Ishikawa (cell line): ENCODE data around the gene AIP.

Experiments
- EGR1 ChIP-seq: IDR thresholded peaks from 2 replicates; pipeline ENCODE4 v1.6.1; 2012
- EP300 ChIP-seq: IDR thresholded peaks from 2 replicates; pipeline ENCODE4 v1.6.1; 2012; ENCODE audit warnings: borderline replicate concordance
- RAD21 ChIP-seq: IDR thresholded peaks from 2 replicates; pipeline ENCODE4 v1.6.1; 2012; ENCODE audit warnings: low read depth
- TF ChIP-seq, protein P1 (sequence below): IDR thresholded peaks from 2 replicates; pipeline ENCODE4 v1.6.1; 2012; ENCODE audit warnings: low read depth, mild to moderate bottlenecking

DNA sequence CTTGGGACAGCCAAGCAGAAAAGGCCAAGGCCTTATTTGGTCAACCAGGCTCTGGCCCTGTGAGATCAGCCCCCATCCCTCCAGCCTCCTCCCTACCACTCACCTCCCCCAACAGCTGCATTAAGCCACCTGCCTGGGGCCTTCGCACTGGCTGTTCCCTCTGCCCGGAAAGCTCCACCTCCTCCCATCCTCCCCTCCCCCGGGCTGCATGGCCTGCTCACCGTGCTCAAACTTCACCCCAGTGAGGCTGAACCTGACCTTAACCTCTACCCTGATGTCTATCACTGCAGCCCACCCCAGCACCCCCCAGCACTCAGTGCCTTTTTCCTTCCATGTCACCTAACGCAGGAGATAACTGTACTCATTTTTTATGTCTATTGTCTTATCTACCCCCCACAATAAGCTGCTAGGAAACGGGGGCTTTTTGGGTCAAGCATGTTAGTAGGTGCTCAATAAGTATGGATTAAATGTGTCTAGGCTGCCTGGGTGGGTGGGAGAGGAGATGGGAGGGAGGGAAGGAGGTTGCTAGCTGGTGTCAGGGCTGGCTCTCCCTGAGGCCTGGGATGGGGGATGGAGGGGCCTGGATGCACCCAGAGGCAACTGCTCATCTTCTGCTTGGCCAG, 46.3 kb upstream of the AIP start:
- TF ChIP-seq RAD21 (no peak), EP300 (no peak), EGR1 (no peak)
- TF ChIP-seq, protein P1, sequence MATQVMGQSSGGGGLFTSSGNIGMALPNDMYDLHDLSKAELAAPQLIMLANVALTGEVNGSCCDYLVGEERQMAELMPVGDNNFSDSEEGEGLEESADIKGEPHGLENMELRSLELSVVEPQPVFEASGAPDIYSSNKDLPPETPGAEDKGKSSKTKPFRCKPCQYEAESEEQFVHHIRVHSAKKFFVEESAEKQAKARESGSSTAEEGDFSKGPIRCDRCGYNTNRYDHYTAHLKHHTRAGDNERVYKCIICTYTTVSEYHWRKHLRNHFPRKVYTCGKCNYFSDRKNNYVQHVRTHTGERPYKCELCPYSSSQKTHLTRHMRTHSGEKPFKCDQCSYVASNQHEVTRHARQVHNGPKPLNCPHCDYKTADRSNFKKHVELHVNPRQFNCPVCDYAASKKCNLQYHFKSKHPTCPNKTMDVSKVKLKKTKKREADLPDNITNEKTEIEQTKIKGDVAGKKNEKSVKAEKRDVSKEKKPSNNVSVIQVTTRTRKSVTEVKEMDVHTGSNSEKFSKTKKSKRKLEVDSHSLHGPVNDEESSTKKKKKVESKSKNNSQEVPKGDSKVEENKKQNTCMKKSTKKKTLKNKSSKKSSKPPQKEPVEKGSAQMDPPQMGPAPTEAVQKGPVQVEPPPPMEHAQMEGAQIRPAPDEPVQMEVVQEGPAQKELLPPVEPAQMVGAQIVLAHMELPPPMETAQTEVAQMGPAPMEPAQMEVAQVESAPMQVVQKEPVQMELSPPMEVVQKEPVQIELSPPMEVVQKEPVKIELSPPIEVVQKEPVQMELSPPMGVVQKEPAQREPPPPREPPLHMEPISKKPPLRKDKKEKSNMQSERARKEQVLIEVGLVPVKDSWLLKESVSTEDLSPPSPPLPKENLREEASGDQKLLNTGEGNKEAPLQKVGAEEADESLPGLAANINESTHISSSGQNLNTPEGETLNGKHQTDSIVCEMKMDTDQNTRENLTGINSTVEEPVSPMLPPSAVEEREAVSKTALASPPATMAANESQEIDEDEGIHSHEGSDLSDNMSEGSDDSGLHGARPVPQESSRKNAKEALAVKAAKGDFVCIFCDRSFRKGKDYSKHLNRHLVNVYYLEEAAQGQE = no peak
